Hematopoietic multipotent progenitor cell treated with erythropoietin and hydrocortisone succinate and interleukin-3 and kit ligand, for 4 days (in vitro differentiated cells): ENCODE results near the gene SPANXB1.
"Not testable (repeated sequence)": the region's sequence is repeated elsewhere in the genome, so short reads cannot be mapped to it uniquely, and the experiment has no call there.

Experiments used
- DNase-seq: peaks from one replicate; pipeline ENCODE4 v3.0.0-alpha.2; 2015

The SPANXB1 gene

GRCh38 chrX:141002568-141002967 is at the start of gene SPANXB1:
Gene SPANXB1 (plus strand): TSS chrX:141002594. CDS start chrX:141002694, 100 bp downstream.
- not testable (repeated sequence) for DNase-seq

GRCh38 chrX:140967036-140967435 is 35.4 kb upstream of the SPANXB1 start:
- no peak for DNase-seq

GRCh38 chrX:140971099-140971795 is 31.1 kb upstream of the SPANXB1 start:
- DNase-seq = no peak

GRCh38 chrX:140975472-140975871 is 26.9 kb upstream of the SPANXB1 start:
- DNase-seq = no peak

- no peak for DNase-seq
Observed at GRCh38 chrX:140980271-140980670, 22.1 kb upstream of the SPANXB1 start.

GRCh38 chrX:140983730-140984129 is 18.7 kb upstream of the SPANXB1 start:
- no peak for DNase-seq

GRCh38 chrX:141005243-141005642 is 2.8 kb downstream of the SPANXB1 start:
- DNase-seq = not testable (repeated sequence)

- not testable (repeated sequence) for DNase-seq
Observed at GRCh38 chrX:141044246-141044645, 41.9 kb downstream of the SPANXB1 start.

GRCh38 chrX:141049878-141050277 is 47.5 kb downstream of the SPANXB1 start:
- DNase-seq = not testable (repeated sequence)

GRCh38 chrX:141052098-141052497 is 49.7 kb downstream of the SPANXB1 start:
- DNase-seq = peak; percentile 0
